Measurements from ENCODE around the gene PHF23. TPM values are rescaled to one million over a fixed set of nuclear protein-coding genes. Genes with fewer than 3 reads are reported as not detected.

The PHF23 gene
- total RNA-seq, 1 experiment from 2014 or later: 48.5 TPM

GRCh38 chr17:7224110-7224509 is 15.1 kb downstream of the PHF23 start:
- H3K9ac ChIP-seq (ENCODE audit: low read length): no peak overlapping the region
- DNase-seq (ENCODE audit: low read depth, low spot score) (no peak), ATAC-seq (no peak)
- H3K79me2 ChIP-seq (ENCODE audit: insufficient read depth, low read length): peaks cover 30% of the 10 kb centered on the region
- no peaks in the 10 kb centered on the region for H3K9me2 ChIP-seq (ENCODE audit: insufficient read depth)
- no peak overlapping the region for H3K4me3 ChIP-seq (replicated peaks in 1 of 2; ENCODE audit: low read depth in 1 of 2, low read length in 2 of 2)
- RAD21 ChIA-PET (ENCODE audit: low non-redundant PET in 1 of 2, low total read pairs in 2 of 2, uncharacterized antibody in 2 of 2, unreplicated experiment in 2 of 2): no interaction called here
- peaks cover 47 to 62% of the 10 kb centered on the region in 2 experiments for H3K36me3 ChIP-seq (ENCODE audit: control insufficient read depth in 1 of 2, insufficient read depth in 2 of 2, low read length in 2 of 2)
- H3K4me2 ChIP-seq (ENCODE audit: low read length): no peak overlapping the region
- POLR2A ChIA-PET: interaction anchor here (1.0 kb wide), 1 partner anchor 9 kb away, joined by 5 read pairs; no protein-coding TSS in a partner anchor
- H3K4me1 ChIP-seq (ENCODE audit: control insufficient read depth in 1 of 2, insufficient read depth in 2 of 2, low read length in 2 of 2): peaks cover 7 to 19% of the 10 kb centered on the region in 2 experiments; a peak in 3 of 4 replicates
- H3K27me3 ChIP-seq (ENCODE audit: insufficient read depth, low read length): no peaks in the 10 kb centered on the region
- TF ChIP-seq SP1 (IDR thresholded peaks at IDR 0.05; ENCODE audit: low read depth) (no peak), SIN3A (IDR thresholded peaks at IDR 0.05; ENCODE audit: low read depth) (no peak), ELF1 (IDR thresholded peaks at IDR 0.05; ENCODE audit: borderline replicate concordance, low read depth) (no peak), CBX3 (IDR thresholded peaks at IDR 0.05; ENCODE audit: low read depth) (no peak), CEBPB (IDR thresholded peaks at IDR 0.05; ENCODE audit: low read depth) (no peak), JUND (IDR thresholded peaks at IDR 0.05) (no peak), YY1 (IDR thresholded peaks at IDR 0.05; ENCODE audit: extremely low read depth, insufficient replicate concordance, low read depth, low read length) (no peak), MAX (IDR thresholded peaks at IDR 0.05) (no peak), ATF3 (IDR thresholded peaks at IDR 0.05) (no peak), ZNF274 (IDR thresholded peaks at IDR 0.05; ENCODE audit: low read depth, low read length) (no peak), POLR2AphosphoS5 (IDR thresholded peaks at IDR 0.05; ENCODE audit: low read depth, low read length) (no peak), ZFX (IDR thresholded peaks at IDR 0.05) (no peak), FOSL1 (IDR thresholded peaks at IDR 0.05; ENCODE audit: low read depth) (no peak), EZH2 (IDR thresholded peaks at IDR 0.05) (no peak), EZH2phosphoT487 (IDR thresholded peaks at IDR 0.05; ENCODE audit: borderline replicate concordance) (no peak), ZBTB33 (IDR thresholded peaks at IDR 0.05; ENCODE audit: extremely low read depth, insufficient replicate concordance, low read length) (no peak)
- H2AFZ ChIP-seq (ENCODE audit: low read depth, low read length, poor library complexity, severe bottlenecking): no peak overlapping the region
- H4K20me1 ChIP-seq (ENCODE audit: insufficient read depth): no peaks in the 10 kb centered on the region
- CTCF ChIA-PET: no interaction called here
- H3K9me3 ChIP-seq (ENCODE audit: control insufficient read depth in 1 of 2, insufficient read depth in 1 of 2, low read depth in 1 of 2, low read length in 2 of 2): no peaks in the 10 kb centered on the region
- no peak overlapping the region for H3K27ac ChIP-seq (ENCODE audit: low read depth, low read length)
- no TSS peak for BruUV-seq (replicated peaks)
- intact Hi-C loops (cut with micrococcal nuclease): no loop called here

All from HCT116 (cell line).